Measurements from ENCODE around the gene ACTN1.

- TF ChIP-seq POLR2A (IDR thresholded peaks at IDR 0.05) (no peak), CTCF (IDR thresholded peaks at IDR 0.05) (no peak)
Observed at GRCh38 chr14:68824207-68824516, 154.9 kb downstream of the ACTN1 start.

All from breast epithelium (tissue), 3 donors.